Activated T-cell treated with anti-CD3 and anti-CD28 coated beads, Interleukin-2, amount 50 U/mL, for 24 hours (primary cell): ENCODE measurements around the gene RPL31.

Experiments used
- DNase-seq: peaks from one replicate; pipeline ENCODE4 v3.0.0-alpha.2; 2020
- H3K27ac Mint-ChIP-seq: 2 replicates; pipeline ENCODE4 v1.8.0; 2020; ENCODE audit warnings: mild to moderate bottlenecking, mixed read lengths
- H3K27me3 Mint-ChIP-seq: 2 replicates; pipeline ENCODE4 v1.8.0; 2020; ENCODE audit warnings: mixed read lengths
- H3K36me3 Mint-ChIP-seq: 2 replicates; pipeline ENCODE4 v1.8.0; 2020; ENCODE audit warnings: low read depth, mixed read lengths
- H3K4me1 Mint-ChIP-seq: 2 replicates; pipeline ENCODE4 v1.8.0; 2020; ENCODE audit warnings: low read depth, mixed read lengths
- H3K4me3 Mint-ChIP-seq: 2 replicates; pipeline ENCODE4 v1.8.0; 2020; ENCODE audit warnings: mild to moderate bottlenecking, moderate library complexity, mixed read lengths
- H3K9me3 Mint-ChIP-seq: 2 replicates; pipeline ENCODE4 v1.8.0; 2020; ENCODE audit warnings: mixed read lengths

RPL31 gene

GRCh38 chr2:100983201-100983600, 18.9 kb upstream of the RPL31 start:
- peaks cover 2% of the 10 kb centered on the region for H3K4me1 Mint-ChIP-seq
- no peaks in the 10 kb centered on the region for H3K9me3 Mint-ChIP-seq
- H3K36me3 Mint-ChIP-seq: peaks cover 8% of the 10 kb centered on the region
- H3K4me3 Mint-ChIP-seq: no peak overlapping the region
- H3K27ac Mint-ChIP-seq: no peak overlapping the region
- H3K27me3 Mint-ChIP-seq: peaks cover 2% of the 10 kb centered on the region
- no peak for DNase-seq

- H3K4me3 Mint-ChIP-seq: no peak overlapping the region
- no peaks in the 10 kb centered on the region for H3K9me3 Mint-ChIP-seq
- no peak for DNase-seq
- H3K27me3 Mint-ChIP-seq: peaks cover 2% of the 10 kb centered on the region
- H3K27ac Mint-ChIP-seq: no peak overlapping the region
- H3K36me3 Mint-ChIP-seq: peaks cover 8% of the 10 kb centered on the region
- peaks cover 2% of the 10 kb centered on the region for H3K4me1 Mint-ChIP-seq
These were observed 18.3 kb upstream of the RPL31 start for GRCh38 chr2:100983684-100984310.

GRCh38 chr2:100984892-100985307, 17.2 kb upstream of the RPL31 start:
- Mint-ChIP-seq H3K27me3 (peaks cover 2% of the 10 kb centered on the region), H3K4me3 (no peak overlapping the region), H3K27ac (no peak overlapping the region), H3K9me3 (no peaks in the 10 kb centered on the region), H3K36me3 (peaks cover 8% of the 10 kb centered on the region), H3K4me1 (peaks cover 2% of the 10 kb centered on the region)
- peak; percentile 82 for DNase-seq

GRCh38 chr2:100986157-100986556, 15.9 kb upstream of the RPL31 start:
- Mint-ChIP-seq H3K27ac (no peak overlapping the region), H3K36me3 (peaks cover 8% of the 10 kb centered on the region), H3K27me3 (peaks cover 2% of the 10 kb centered on the region), H3K9me3 (no peaks in the 10 kb centered on the region), H3K4me3 (no peak overlapping the region), H3K4me1 (peaks cover 2% of the 10 kb centered on the region)
- DNase-seq: no peak

- H3K36me3 Mint-ChIP-seq: peaks cover 3% of the 10 kb centered on the region
- no peak overlapping the region for H3K4me3 Mint-ChIP-seq
- H3K27ac Mint-ChIP-seq: no peak overlapping the region
- peaks cover 2% of the 10 kb centered on the region for H3K27me3 Mint-ChIP-seq
- H3K9me3 Mint-ChIP-seq: no peaks in the 10 kb centered on the region
- peaks cover 5% of the 10 kb centered on the region for H3K4me1 Mint-ChIP-seq
- DNase-seq: no peak
These were observed 14.6 kb upstream of the RPL31 start for GRCh38 chr2:100987536-100987935.

GRCh38 chr2:100987974-100988373, 14.1 kb upstream of the RPL31 start:
- H3K4me1 Mint-ChIP-seq: peaks cover 5% of the 10 kb centered on the region
- no peak overlapping the region for H3K27ac Mint-ChIP-seq

GRCh38 chr2:100988630-100989417, 13.3 kb upstream of the RPL31 start:
- peaks cover 2% of the 10 kb centered on the region for H3K27me3 Mint-ChIP-seq
- no peak for DNase-seq
- H3K27ac Mint-ChIP-seq: no peak overlapping the region
- H3K36me3 Mint-ChIP-seq: peaks cover 2% of the 10 kb centered on the region
- no peak overlapping the region for H3K4me3 Mint-ChIP-seq
- peaks cover 5% of the 10 kb centered on the region for H3K4me1 Mint-ChIP-seq
- H3K9me3 Mint-ChIP-seq: no peaks in the 10 kb centered on the region

More at GRCh38 chr2:100987974-100988373, 14.1 kb upstream of the RPL31 start:
- Mint-ChIP-seq H3K27me3 (peaks cover 2% of the 10 kb centered on the region), H3K36me3 (peaks cover 2% of the 10 kb centered on the region), H3K4me3 (no peak overlapping the region), H3K9me3 (no peaks in the 10 kb centered on the region)
- DNase-seq: no peak

GRCh38 chr2:100989666-100990065, 12.4 kb upstream of the RPL31 start:
- DNase-seq: no peak
- H3K4me3 Mint-ChIP-seq: no peak overlapping the region
- H3K36me3 Mint-ChIP-seq: peaks cover 2% of the 10 kb centered on the region
- H3K9me3 Mint-ChIP-seq: no peaks in the 10 kb centered on the region
- H3K4me1 Mint-ChIP-seq: peaks cover 5% of the 10 kb centered on the region
- H3K27me3 Mint-ChIP-seq: peaks cover 2% of the 10 kb centered on the region
- H3K27ac Mint-ChIP-seq: no peak overlapping the region

GRCh38 chr2:100990166-100990565, 11.9 kb upstream of the RPL31 start:
- H3K9me3 Mint-ChIP-seq: no peaks in the 10 kb centered on the region
- H3K36me3 Mint-ChIP-seq: no peaks in the 10 kb centered on the region
- no peaks in the 10 kb centered on the region for H3K27me3 Mint-ChIP-seq
- DNase-seq: no peak
- H3K4me1 Mint-ChIP-seq: peaks cover 4% of the 10 kb centered on the region
- H3K4me3 Mint-ChIP-seq: no peak overlapping the region
- H3K27ac Mint-ChIP-seq: no peak overlapping the region

GRCh38 chr2:100990650-100991403, 11.3 kb upstream of the RPL31 start:
- Mint-ChIP-seq H3K9me3 (no peaks in the 10 kb centered on the region), H3K4me1 (peaks cover 4% of the 10 kb centered on the region), H3K27ac (no peak overlapping the region), H3K36me3 (peaks cover 2% of the 10 kb centered on the region), H3K27me3 (no peaks in the 10 kb centered on the region), H3K4me3 (no peak overlapping the region)
- DNase-seq: no peak

GRCh38 chr2:100991404-100991773, 10.7 kb upstream of the RPL31 start:
- peaks cover 4% of the 10 kb centered on the region for H3K4me1 Mint-ChIP-seq
- no peaks in the 10 kb centered on the region for H3K9me3 Mint-ChIP-seq
- H3K4me3 Mint-ChIP-seq: no peak overlapping the region
- H3K27ac Mint-ChIP-seq: no peak overlapping the region
- H3K36me3 Mint-ChIP-seq: peaks cover 2% of the 10 kb centered on the region
- no peak for DNase-seq
- H3K27me3 Mint-ChIP-seq: no peaks in the 10 kb centered on the region

GRCh38 chr2:100992262-100992661, 9.8 kb upstream of the RPL31 start:
- H3K27ac Mint-ChIP-seq: no peak overlapping the region
- H3K4me3 Mint-ChIP-seq: no peak overlapping the region
- H3K9me3 Mint-ChIP-seq: no peaks in the 10 kb centered on the region
- H3K4me1 Mint-ChIP-seq: peaks cover 4% of the 10 kb centered on the region
- DNase-seq: no peak
- peaks cover 2% of the 10 kb centered on the region for H3K36me3 Mint-ChIP-seq
- no peaks in the 10 kb centered on the region for H3K27me3 Mint-ChIP-seq

GRCh38 chr2:100993294-100993693, 8.8 kb upstream of the RPL31 start:
- Mint-ChIP-seq H3K4me1 (peaks cover 4% of the 10 kb centered on the region), H3K4me3 (no peak overlapping the region), H3K9me3 (no peaks in the 10 kb centered on the region), H3K36me3 (peaks cover 2% of the 10 kb centered on the region), H3K27me3 (no peaks in the 10 kb centered on the region), H3K27ac (no peak overlapping the region)
- DNase-seq: no peak

- peaks cover 2% of the 10 kb centered on the region for H3K36me3 Mint-ChIP-seq
- no peak for DNase-seq
- no peak overlapping the region for H3K27ac Mint-ChIP-seq
- no peaks in the 10 kb centered on the region for H3K27me3 Mint-ChIP-seq
- peaks cover 4% of the 10 kb centered on the region for H3K4me1 Mint-ChIP-seq
- H3K4me3 Mint-ChIP-seq: no peak overlapping the region
- no peaks in the 10 kb centered on the region for H3K9me3 Mint-ChIP-seq
These were observed 6.6 kb upstream of the RPL31 start for GRCh38 chr2:100995309-100996075.
